Glomerular endothelial cell (primary cell): ENCODE data around the gene ECHS1. TPM values are rescaled to one million over a fixed set of nuclear protein-coding genes. Genes with fewer than 3 reads are reported as not detected.
"Not testable (repeated sequence)": the region's sequence is repeated elsewhere in the genome, so short reads cannot be mapped to it uniquely, and the experiment has no call there.

Experiments
- DNase-seq: peaks from one replicate; pipeline ENCODE4 v3.0.0-alpha.2; 2011; ENCODE audit warnings: low read depth, low spot score; ENCODE audit errors: extremely low read depth
- total RNA-seq: library from RNA; depleted of rRNA; stranded (reverse); fragments of >200 nt; gene quantifications from 2 replicates; pipeline ENCODE4 v1.2.3, GENCODE V29; 2015

The ECHS1 gene
- total RNA-seq, 1 donor from 2014 or later, result 105 TPM

GRCh38 chr10:133379152-133379800, 6.1 kb upstream of the ECHS1 start, which contains the start of gene PAOX:
PAOX (plus strand) TSS chr10:133379262; CDS start chr10:133379317, 55 bp downstream.
- no peak for DNase-seq

- DNase-seq, result no peak
These were observed 5.3 kb upstream of the ECHS1 start for GRCh38 chr10:133378251-133379096.

DNA sequence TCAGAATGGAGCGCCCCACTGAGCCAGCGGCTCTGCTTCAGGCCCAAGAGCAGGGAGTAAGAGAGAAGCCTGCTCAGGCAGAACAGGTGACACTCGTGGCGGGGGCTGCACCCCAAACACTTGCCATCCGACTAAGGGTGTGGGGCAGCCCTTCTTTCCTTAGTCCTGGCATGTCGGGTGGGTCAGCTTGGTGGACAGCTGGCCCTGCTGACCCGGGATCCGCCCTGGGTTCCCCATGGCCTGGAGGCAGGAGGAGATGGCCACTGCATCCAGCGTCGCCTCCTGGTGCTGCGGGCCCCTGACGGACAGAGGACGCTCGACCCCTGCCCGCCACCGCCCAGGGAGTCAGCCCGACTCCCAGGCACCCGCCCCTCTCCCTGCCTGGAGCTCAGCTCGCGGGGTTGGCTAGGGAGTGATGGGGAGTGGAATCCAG, 4.7 kb upstream of the ECHS1 start:
- DNase-seq, result no peak

GRCh38 chr10:133377025-133377817, 4.1 kb upstream of the ECHS1 start:
- DNase-seq, result no peak

DNA sequence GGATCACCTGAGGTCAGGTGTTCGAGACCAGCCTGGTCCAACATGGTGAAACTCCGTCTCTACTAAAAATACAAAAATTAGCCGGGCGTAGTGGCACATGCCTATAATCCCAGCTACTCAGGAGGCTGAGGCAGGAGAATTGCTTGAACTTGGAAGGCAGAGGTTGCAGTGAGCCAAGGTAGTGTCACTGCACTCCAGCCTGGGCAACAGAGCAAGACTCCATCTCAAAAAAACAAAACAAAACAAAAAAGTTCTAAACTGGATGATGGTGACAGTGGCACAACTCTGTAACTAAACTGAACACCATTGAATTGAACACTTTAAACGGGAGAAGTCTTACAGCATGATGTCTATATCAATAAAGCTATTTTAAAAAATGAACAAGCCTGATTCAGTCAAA, 3.0 kb upstream of the ECHS1 start:
- DNase-seq, result not testable (repeated sequence)

DNA sequence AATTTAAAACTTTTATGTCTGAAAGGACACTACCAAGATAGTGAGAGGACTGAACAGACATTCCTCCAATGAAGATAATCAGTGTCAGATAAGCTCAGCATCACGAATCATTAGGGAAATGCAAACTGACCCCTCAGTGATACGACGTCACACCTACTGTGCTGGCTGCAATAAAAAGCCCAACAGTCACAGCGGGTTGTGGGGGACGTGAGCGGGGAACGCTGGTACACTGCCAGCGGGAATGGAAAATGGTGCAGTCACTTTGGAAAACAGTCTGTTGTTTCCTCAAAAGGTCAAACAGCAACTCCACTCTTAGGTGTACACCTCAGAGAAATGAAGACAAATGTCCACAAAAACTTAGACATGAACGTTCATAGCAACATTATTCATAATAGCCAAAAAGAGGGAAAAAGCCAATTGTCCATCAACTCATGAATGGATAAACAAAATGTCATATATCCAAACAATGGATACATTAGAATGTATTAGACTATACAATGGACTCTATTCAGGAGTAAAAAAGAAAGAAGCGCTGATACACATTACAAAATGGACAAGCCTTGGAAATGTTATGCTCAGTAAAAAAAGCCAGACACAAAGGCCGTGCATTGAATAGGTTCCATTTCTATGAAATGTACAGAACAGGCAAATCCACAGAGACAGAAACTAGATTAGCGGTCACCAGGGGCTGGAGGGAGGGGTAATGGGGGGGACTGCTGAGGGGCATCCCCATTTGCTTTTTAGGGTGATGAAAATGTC, 2.4 kb upstream of the ECHS1 start:
- no peak for DNase-seq

- DNase-seq, result no peak
These were observed 647 bp downstream of the ECHS1 start for GRCh38 chr10:133372507-133372906.

DNA sequence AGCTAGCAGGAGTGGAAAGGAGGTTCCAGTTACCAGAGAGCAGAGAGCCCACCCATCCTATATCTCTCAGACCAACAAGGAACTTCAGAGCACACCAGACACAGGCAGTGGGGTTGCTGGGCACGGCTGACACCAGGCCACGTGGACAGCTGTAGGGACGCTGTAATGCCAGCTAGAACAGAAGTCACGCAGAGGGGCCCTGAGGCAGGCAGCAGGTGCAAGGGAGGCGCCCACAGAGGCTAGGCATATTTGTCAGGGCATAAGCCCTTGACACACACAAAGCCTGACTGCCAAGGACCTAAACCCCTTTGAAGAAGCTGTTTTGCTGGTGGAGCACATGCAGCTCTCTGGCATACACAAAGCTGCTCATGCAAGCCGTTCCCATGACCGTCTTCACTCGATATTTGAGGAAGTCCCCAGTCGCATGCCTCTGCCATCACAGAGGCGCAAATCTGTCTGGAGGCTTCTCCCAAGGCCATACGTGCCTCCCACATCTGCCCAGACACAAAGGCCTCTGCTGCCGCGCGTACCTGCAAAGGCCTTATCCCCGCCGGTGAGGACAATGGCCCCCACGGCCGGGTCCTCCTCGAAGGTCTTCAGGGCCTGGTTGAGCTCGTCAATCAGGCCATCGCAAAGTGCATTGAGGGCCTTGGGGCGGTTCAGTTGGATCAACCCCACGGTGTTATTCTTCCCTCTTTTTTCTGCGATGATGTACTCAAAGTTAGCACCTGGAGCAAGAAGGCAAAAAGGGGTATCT, 2.9 kb downstream of the ECHS1 start:
- DNase-seq, result no peak

DNA sequence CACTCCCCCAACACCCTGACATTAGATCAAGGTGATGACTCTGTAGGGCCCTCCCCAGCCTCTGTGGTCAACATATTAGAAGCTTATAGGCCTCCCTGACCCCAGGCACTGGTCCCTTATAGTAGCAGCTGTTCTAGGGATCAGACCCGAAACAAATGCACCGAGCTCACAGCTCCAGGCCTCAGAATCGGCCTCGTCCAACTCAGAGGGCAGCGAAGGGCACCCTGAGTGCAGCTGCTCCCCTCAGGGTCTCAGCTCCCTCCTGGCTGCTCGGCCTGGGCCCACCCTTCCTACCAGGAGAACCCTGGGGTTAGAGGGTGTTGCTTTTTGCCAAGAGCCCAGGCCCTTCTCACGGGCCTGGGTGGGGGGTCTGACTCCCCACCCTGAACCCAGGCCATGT, 5.0 kb downstream of the ECHS1 start:
- no peak for DNase-seq

DNA sequence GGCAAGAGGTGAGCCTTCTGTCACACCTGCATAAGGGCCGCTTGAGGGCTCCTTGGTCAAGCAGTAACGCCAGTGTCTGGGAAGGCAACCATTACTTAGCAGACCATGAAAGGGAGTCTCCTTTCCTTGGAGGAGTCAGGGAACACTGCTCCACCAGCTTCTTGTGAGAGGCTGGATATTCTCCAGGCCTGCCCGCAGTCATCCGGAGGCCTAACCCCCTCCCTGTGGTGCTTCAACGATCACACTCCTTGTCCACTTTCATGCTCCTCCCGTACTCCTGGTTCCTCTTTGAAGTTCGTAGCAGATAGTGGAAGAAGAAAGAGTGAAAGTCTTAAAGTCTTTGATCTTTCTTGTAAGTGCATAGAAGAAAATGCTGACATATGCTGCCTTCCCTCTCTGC, 5.7 kb downstream of the ECHS1 start:
- DNase-seq, result not testable (repeated sequence)

GRCh38 chr10:133366751-133367150, 6.4 kb downstream of the ECHS1 start:
- DNase-seq, result no peak

- no peak for DNase-seq
These were observed 7.0 kb downstream of the ECHS1 start for GRCh38 chr10:133366130-133366478.

GRCh38 chr10:133365461-133366129, 7.6 kb downstream of the ECHS1 start:
- no peak for DNase-seq

GRCh38 chr10:133364645-133365431, 8.3 kb downstream of the ECHS1 start:
- DNase-seq, result no peak

DNA sequence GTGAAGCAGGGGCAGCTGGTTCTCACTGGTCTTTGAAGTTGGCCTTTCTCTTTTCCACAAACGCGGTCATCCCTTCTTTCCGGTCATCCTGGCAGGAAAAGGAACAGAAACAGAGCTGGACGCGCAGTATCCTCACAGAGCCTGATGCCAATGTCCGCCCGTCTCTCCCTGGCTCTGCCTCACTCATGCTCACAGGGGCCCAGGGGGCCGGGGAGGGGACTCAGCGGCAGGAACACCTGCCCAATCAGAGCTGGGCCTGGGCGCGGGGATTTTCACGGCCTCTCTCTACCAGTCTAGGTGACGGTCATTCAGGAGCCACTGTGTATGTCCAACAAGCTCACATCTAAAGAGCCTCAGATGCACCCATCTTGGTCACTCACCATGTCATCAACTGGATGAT, 10.3 kb downstream of the ECHS1 start:
- no peak for DNase-seq

DNA sequence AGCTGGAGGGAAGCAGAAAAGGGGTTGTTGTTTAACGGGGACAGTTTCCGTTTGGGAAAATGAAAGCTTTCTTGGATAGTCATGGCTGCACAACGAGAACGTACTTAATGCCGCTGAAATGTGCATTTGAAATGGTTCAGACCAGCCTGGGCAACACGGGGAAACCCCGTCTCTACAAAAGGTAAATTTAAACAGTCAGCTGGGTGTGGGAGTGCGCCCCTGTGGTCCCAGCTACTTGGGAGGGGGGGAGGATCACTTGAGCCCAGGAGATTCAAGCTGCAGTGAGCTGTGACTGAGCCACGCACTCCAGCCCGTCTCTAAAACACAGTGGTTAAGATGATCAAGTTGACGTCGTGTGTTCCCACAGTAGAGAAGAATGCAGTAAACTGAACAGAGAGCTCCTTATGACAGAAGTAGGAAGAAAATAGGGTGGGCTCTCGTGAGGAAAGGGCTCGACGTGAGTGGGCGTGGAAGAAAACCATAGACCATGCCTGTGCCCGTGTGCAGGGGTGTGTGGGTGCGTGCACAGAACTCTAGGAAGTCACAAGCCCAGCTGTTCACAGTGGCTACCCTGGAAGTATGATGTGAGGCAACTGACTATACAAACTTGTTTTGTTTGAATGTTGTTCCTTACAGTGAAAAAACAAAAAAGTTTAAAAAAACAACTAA, 11.2 kb downstream of the ECHS1 start:
- no peak for DNase-seq

DNA sequence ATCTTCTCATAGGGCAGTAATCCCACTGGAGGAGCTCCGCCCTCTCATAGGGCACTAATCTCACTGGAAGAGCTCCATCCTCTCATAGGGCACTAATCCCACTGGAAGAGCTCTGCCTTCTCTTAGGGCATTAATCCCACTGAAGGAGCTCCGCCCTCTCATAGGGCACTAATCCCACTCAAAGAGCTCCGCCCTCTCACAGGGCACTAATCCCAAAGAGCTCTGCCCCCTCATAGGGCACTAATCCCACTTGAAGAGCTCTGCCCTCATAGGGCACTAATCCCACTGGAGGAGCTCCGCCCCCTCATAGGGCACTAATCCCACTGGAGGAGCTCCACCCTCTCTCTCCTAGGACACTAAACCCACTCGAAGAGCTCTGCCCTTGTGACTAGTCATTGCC, 11.9 kb downstream of the ECHS1 start:
- no peak for DNase-seq

GRCh38 chr10:133359972-133360610, 13.1 kb downstream of the ECHS1 start:
- DNase-seq, result no peak
